Measurements from ENCODE around the gene VPS13D. TPM values are rescaled to one million over a fixed set of nuclear protein-coding genes. Genes with fewer than 3 reads are reported as not detected.

Gene VPS13D
- total and polyA plus RNA-seq, 10 of the 15 experiments (the other 5 are each of a cell fraction or from before 2014, with no cell fraction given): 1.4 to 16.9 (median 8.5) TPM

DNA sequence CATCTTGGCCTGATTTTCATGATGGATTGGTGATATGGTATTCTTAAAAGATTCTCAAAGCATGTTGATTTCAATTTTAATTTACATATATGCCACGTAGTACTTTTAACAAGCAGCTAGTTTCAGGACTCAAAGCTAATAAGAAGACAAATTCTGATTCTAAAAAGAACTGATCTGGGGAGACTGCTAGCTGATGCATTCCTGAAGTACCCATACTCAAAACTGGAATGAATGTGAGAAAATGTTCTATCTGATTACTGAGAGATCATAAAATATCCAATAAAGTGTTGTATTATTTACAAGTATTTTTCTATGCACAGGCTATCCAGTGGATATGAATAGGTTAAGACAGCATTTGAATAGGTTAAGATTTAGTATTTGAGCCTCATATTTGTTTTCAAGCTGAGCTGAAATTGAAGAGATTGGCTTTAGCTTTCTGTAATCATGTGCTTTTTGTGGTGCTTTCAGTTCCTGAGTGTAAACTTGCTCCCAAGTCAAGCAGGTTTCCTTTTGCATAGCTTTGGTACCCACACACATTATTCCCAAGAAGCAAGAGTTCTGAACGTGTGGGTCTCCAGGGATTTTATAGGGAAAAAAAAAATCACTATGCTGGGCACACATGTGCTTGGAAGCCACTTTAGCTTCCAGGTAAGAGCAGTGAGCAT lies 114.1 kb downstream of the VPS13D start (continued):
- TF ChIP-seq, protein P1, sequence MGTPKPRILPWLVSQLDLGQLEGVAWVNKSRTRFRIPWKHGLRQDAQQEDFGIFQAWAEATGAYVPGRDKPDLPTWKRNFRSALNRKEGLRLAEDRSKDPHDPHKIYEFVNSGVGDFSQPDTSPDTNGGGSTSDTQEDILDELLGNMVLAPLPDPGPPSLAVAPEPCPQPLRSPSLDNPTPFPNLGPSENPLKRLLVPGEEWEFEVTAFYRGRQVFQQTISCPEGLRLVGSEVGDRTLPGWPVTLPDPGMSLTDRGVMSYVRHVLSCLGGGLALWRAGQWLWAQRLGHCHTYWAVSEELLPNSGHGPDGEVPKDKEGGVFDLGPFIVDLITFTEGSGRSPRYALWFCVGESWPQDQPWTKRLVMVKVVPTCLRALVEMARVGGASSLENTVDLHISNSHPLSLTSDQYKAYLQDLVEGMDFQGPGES (IDR thresholded peaks at IDR 0.05): no peak
- TF ChIP-seq HDAC6 (IDR thresholded peaks at IDR 0.05; ENCODE audit: unreplicated experiment) (no peak), ESRRA (IDR thresholded peaks at IDR 0.05; ENCODE audit: low read length) (no peak), EED (IDR thresholded peaks at IDR 0.05; ENCODE audit: low read depth) (no peak), TCF3 (IDR thresholded peaks at IDR 0.05; ENCODE audit: borderline replicate concordance, insufficient read depth, low read depth, low read length) (no peak), TBL1XR1 (IDR thresholded peaks at IDR 0.05; ENCODE audit: low read depth, low read length) (no peak), TAF1 (IDR thresholded peaks at IDR 0.05; ENCODE audit: borderline replicate concordance, low read depth, low read length) (no peak), FOXK2 (IDR thresholded peaks at IDR 0.05) (no peak), EP300 (IDR thresholded peaks at IDR 0.05; ENCODE audit: borderline replicate concordance in 1 of 2, control insufficient read depth in 1 of 2, low read depth in 2 of 2, low read length in 2 of 2) (no peak), RELA (IDR thresholded peaks at IDR 0.05; ENCODE audit: borderline replicate concordance, partially characterized antibody) (no peak), NFXL1 (IDR thresholded peaks at IDR 0.05; ENCODE audit: borderline replicate concordance) (no peak), EZH2 (IDR thresholded peaks at IDR 0.05; ENCODE audit: borderline replicate concordance, control insufficient read depth, low read depth, low read length) (no peak), SIN3A (IDR thresholded peaks at IDR 0.05; ENCODE audit: low read depth, low read length) (no peak), FOS (IDR thresholded peaks at IDR 0.05; ENCODE audit: borderline replicate concordance, extremely low read depth, insufficient read length) (no peak), MTA2 (IDR thresholded peaks at IDR 0.05; ENCODE audit: low read depth) (peak; percentile 36; the same call in 1 of the 2 replicates), MYB (IDR thresholded peaks at IDR 0.05; ENCODE audit: borderline replicate concordance, low read depth, low read length) (no peak), DPF2 (IDR thresholded peaks at IDR 0.05) (0 out of 2 replicates have a peak, but pooled peaks have one; percentile 31), NBN (IDR thresholded peaks at IDR 0.05) (no peak)
- TF ChIP-seq, protein P2, sequence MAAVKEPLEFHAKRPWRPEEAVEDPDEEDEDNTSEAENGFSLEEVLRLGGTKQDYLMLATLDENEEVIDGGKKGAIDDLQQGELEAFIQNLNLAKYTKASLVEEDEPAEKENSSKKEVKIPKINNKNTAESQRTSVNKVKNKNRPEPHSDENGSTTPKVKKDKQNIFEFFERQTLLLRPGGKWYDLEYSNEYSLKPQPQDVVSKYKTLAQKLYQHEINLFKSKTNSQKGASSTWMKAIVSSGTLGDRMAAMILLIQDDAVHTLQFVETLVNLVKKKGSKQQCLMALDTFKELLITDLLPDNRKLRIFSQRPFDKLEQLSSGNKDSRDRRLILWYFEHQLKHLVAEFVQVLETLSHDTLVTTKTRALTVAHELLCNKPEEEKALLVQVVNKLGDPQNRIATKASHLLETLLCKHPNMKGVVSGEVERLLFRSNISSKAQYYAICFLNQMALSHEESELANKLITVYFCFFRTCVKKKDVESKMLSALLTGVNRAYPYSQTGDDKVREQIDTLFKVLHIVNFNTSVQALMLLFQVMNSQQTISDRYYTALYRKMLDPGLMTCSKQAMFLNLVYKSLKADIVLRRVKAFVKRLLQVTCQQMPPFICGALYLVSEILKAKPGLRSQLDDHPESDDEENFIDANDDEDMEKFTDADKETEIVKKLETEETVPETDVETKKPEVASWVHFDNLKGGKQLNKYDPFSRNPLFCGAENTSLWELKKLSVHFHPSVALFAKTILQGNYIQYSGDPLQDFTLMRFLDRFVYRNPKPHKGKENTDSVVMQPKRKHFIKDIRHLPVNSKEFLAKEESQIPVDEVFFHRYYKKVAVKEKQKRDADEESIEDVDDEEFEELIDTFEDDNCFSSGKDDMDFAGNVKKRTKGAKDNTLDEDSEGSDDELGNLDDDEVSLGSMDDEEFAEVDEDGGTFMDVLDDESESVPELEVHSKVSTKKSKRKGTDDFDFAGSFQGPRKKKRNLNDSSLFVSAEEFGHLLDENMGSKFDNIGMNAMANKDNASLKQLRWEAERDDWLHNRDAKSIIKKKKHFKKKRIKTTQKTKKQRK (IDR thresholded peaks at IDR 0.05; ENCODE audit: low read depth, low read length): no peak
- TF ChIP-seq, protein P3, sequence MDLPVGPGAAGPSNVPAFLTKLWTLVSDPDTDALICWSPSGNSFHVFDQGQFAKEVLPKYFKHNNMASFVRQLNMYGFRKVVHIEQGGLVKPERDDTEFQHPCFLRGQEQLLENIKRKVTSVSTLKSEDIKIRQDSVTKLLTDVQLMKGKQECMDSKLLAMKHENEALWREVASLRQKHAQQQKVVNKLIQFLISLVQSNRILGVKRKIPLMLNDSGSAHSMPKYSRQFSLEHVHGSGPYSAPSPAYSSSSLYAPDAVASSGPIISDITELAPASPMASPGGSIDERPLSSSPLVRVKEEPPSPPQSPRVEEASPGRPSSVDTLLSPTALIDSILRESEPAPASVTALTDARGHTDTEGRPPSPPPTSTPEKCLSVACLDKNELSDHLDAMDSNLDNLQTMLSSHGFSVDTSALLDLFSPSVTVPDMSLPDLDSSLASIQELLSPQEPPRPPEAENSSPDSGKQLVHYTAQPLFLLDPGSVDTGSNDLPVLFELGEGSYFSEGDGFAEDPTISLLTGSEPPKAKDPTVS (IDR thresholded peaks at IDR 0.05; ENCODE audit: low read depth, low read length): no peak
- TF ChIP-seq, protein P4, sequence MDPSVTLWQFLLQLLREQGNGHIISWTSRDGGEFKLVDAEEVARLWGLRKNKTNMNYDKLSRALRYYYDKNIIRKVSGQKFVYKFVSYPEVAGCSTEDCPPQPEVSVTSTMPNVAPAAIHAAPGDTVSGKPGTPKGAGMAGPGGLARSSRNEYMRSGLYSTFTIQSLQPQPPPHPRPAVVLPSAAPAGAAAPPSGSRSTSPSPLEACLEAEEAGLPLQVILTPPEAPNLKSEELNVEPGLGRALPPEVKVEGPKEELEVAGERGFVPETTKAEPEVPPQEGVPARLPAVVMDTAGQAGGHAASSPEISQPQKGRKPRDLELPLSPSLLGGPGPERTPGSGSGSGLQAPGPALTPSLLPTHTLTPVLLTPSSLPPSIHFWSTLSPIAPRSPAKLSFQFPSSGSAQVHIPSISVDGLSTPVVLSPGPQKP (IDR thresholded peaks at IDR 0.05; ENCODE audit: low read depth, low read length): no peak
- TF ChIP-seq, protein P5, sequence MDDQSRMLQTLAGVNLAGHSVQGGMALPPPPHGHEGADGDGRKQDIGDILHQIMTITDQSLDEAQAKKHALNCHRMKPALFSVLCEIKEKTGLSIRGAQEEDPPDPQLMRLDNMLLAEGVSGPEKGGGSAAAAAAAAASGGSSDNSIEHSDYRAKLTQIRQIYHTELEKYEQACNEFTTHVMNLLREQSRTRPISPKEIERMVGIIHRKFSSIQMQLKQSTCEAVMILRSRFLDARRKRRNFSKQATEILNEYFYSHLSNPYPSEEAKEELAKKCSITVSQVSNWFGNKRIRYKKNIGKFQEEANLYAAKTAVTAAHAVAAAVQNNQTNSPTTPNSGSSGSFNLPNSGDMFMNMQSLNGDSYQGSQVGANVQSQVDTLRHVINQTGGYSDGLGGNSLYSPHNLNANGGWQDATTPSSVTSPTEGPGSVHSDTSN (IDR thresholded peaks at IDR 0.05; ENCODE audit: insufficient replicate concordance, low read depth, low read length): no peak
